GM19467 (cell line): ENCODE results near the gene KCNN4.
"Not testable (repeated sequence)": the region's sequence is repeated elsewhere in the genome, so short reads cannot be mapped to it uniquely, and the experiment has no call there.

Experiments used
- ATAC-seq: cut with Tn5 transposase; IDR thresholded peaks from one replicate; pipeline ENCODE4 v1.9.1; 2021; ENCODE audit warnings: mild to moderate bottlenecking, moderate library complexity; ENCODE audit not compliant: unreplicated experiment

KCNN4 gene

GRCh38 chr19:43780706-43781525, at the start of gene KCNN4:
Gene KCNN4 (minus strand): TSS chr19:43780973. CDS start chr19:43780861, 112 bp downstream.
- ATAC-seq = no peak

- peak; percentile 80 for ATAC-seq
These were observed 46.3 kb upstream of the KCNN4 start, which contains the start of gene ZNF283 for GRCh38 chr19:43826787-43827754. Gene ZNF283 (plus strand): TSS chr19:43827321. CDS start chr19:43833505, 6,184 bp downstream.

- ATAC-seq = not testable (repeated sequence)
These were observed 43.8 kb upstream of the KCNN4 start for GRCh38 chr19:43824572-43824971.

GRCh38 chr19:43823856-43824255, 43.1 kb upstream of the KCNN4 start:
- not testable (repeated sequence) for ATAC-seq

- no peak for ATAC-seq
These were observed 40.1 kb upstream of the KCNN4 start for GRCh38 chr19:43820884-43821215.

GRCh38 chr19:43820098-43820883, 39.5 kb upstream of the KCNN4 start:
- ATAC-seq = no peak

GRCh38 chr19:43818500-43818899, 37.7 kb upstream of the KCNN4 start:
- ATAC-seq = no peak

- not testable (repeated sequence) for ATAC-seq
These were observed 36.7 kb upstream of the KCNN4 start for GRCh38 chr19:43817454-43817853.

- no peak for ATAC-seq
These were observed 34.0 kb upstream of the KCNN4 start for GRCh38 chr19:43814663-43815352.

GRCh38 chr19:43812688-43813087, 31.9 kb upstream of the KCNN4 start:
- no peak for ATAC-seq

- ATAC-seq = no peak
These were observed 31.5 kb upstream of the KCNN4 start for GRCh38 chr19:43812259-43812658.

- no peak for ATAC-seq
These were observed 31.1 kb upstream of the KCNN4 start for GRCh38 chr19:43811837-43812236.

- ATAC-seq = no peak
These were observed 29.3 kb upstream of the KCNN4 start for GRCh38 chr19:43809762-43810696.

GRCh38 chr19:43807651-43808050, 26.9 kb upstream of the KCNN4 start:
- no peak for ATAC-seq

- no peak for ATAC-seq
These were observed 26.1 kb upstream of the KCNN4 start for GRCh38 chr19:43806848-43807247.

- ATAC-seq = not testable (repeated sequence)
These were observed 25.6 kb upstream of the KCNN4 start for GRCh38 chr19:43806401-43806800.

GRCh38 chr19:43804432-43804831, 23.7 kb upstream of the KCNN4 start:
- ATAC-seq = no peak

- ATAC-seq = no peak
These were observed 21.6 kb upstream of the KCNN4 start, which contains the start of gene LYPD5 for GRCh38 chr19:43802216-43802951. Gene LYPD5 (minus strand): TSS chr19:43802447. CDS start chr19:43802380, 67 bp downstream.
